Spinal cord (tissue), 4 donors: ENCODE data around the gene MIA2. TPM values are rescaled to one million over a fixed set of nuclear protein-coding genes. Genes with fewer than 3 reads are reported as not detected.

Experiments
- polyA plus RNA-seq, 2 donors: library from polyadenylated mRNA; unstranded; fragments of 120-200 nt; gene quantifications; one replicate each; pipeline ENCODE4 v1.2.1, GENCODE V29; 2013; ENCODE audit not compliant: insufficient read length in 2 of 2
- total RNA-seq, 2 donors: library from RNA; depleted of rRNA in 1 of 2; stranded (reverse); fragments of 120-200 nt in 1 of 2; fragments of >200 nt in 1 of 2; gene quantifications; one replicate each; pipeline versions ENCODE4 v1.2.3 to v1.2.4, GENCODE V29; 2013 to 2014

Gene MIA2
- total and polyA plus RNA-seq, 4 donors, result 14.2 to 31.1 (median 24.4) TPM

Other genes starting within 250 kb of the MIA2 start
- 100 to 1,000 TPM; 106 to 162 TPM for gene SEC23A, start 130.7 kb upstream of the MIA2 start, total RNA-seq
- gene SEC23A, start 130.7 kb upstream of the MIA2 start, polyA plus RNA-seq, result 10 to 100 TPM; 48.5 to 57.5 TPM
- 10 to 100 TPM; 30.3 to 38.8 TPM for gene GEMIN2, start 119.6 kb upstream of the MIA2 start, total RNA-seq
- gene GEMIN2, start 119.6 kb upstream of the MIA2 start, polyA plus RNA-seq, result 10 to 100 TPM; 23.1 to 23.4 TPM
- 10 to 100 TPM; 30.5 to 66.6 TPM for gene TRAPPC6B, start 63.6 kb upstream of the MIA2 start, total RNA-seq
- gene TRAPPC6B, start 63.6 kb upstream of the MIA2 start, polyA plus RNA-seq, result 10 to 100 TPM; 37.3 to 40.9 TPM
- gene PNN, start 58.7 kb upstream of the MIA2 start, total RNA-seq, result 10 to 100 TPM; 29.8 to 46.3 TPM
- 100 to 1,000 TPM in 1 of 2 donors, 10 to 100 TPM in 1; 95.4 to 123 TPM for gene PNN, start 58.7 kb upstream of the MIA2 start, polyA plus RNA-seq
- gene FBXO33, start 198.5 kb downstream of the MIA2 start, total RNA-seq, result 10 to 100 TPM; 13.6 to 19.6 TPM
- 1 to 10 TPM; 8.9 to 9.5 TPM for gene FBXO33, start 198.5 kb downstream of the MIA2 start, polyA plus RNA-seq